ENCODE data around the gene KDF1. TPM values are rescaled to one million over a fixed set of nuclear protein-coding genes. Genes with fewer than 3 reads are reported as not detected.

KDF1 gene
- total and polyA plus RNA-seq, 5 donors = 0.19 to 1.2 (median 0.86) TPM

Other genes with a start within 250 kb of the KDF1 start
- gene PIGV, start 172.5 kb downstream of the KDF1 start, total RNA-seq = 1 to 10 TPM; 5.2 to 7.3 (median 5.9) TPM
- 3.9 TPM for gene PIGV, start 172.5 kb downstream of the KDF1 start, polyA plus RNA-seq
- 10 to 100 TPM; 11.8 to 14.4 (median 13.5) TPM for gene ZDHHC18, start 133.8 kb downstream of the KDF1 start, total RNA-seq
- gene ZDHHC18, start 133.8 kb downstream of the KDF1 start, polyA plus RNA-seq = 12.3 TPM
- gene SFN, start 97.3 kb downstream of the KDF1 start, total RNA-seq = under 1 TPM in 2 of 4 donors, not detected in 2; 0.23 to 0.24 TPM
- 0.20 TPM for gene SFN, start 97.3 kb downstream of the KDF1 start, polyA plus RNA-seq
- 10 to 100 TPM; 14.8 to 18.4 (median 15.8) TPM for gene GPN2, start 70.2 kb downstream of the KDF1 start, total RNA-seq
- gene GPN2, start 70.2 kb downstream of the KDF1 start, polyA plus RNA-seq = 10.4 TPM
- gene GPATCH3, start 60.0 kb downstream of the KDF1 start, total RNA-seq = 10 to 100 TPM in 2 of 4 donors, 1 to 10 TPM in 2; 7.9 to 11.7 (median 9.8) TPM
- 6.0 TPM for gene GPATCH3, start 60.0 kb downstream of the KDF1 start, polyA plus RNA-seq
- 1 to 10 TPM; 4.2 to 9.6 (median 6.4) TPM for gene NR0B2, start 46.5 kb downstream of the KDF1 start, total RNA-seq
- 9.6 TPM for gene NR0B2, start 46.5 kb downstream of the KDF1 start, polyA plus RNA-seq
- 10 to 100 TPM; 71.7 to 89.1 (median 76.4) TPM for gene NUDC, start 38.7 kb downstream of the KDF1 start, total RNA-seq
- 83.0 TPM for gene NUDC, start 38.7 kb downstream of the KDF1 start, polyA plus RNA-seq
- 10 to 100 TPM; 45.9 to 52.4 (median 49.1) TPM for gene TRNP1, start 33.2 kb upstream of the KDF1 start, total RNA-seq
- gene TRNP1, start 33.2 kb upstream of the KDF1 start, polyA plus RNA-seq = 64.6 TPM
- gene TENT5B, start 52.4 kb upstream of the KDF1 start, total RNA-seq = 10 to 100 TPM; 27.5 to 32.4 (median 30.7) TPM
- gene TENT5B, start 52.4 kb upstream of the KDF1 start, polyA plus RNA-seq = 28.6 TPM
- gene SLC9A1, start 194.7 kb upstream of the KDF1 start, total RNA-seq = 10 to 100 TPM; 22.8 to 39.3 (median 35.4) TPM
- 21.5 TPM for gene SLC9A1, start 194.7 kb upstream of the KDF1 start, polyA plus RNA-seq